ENCODE data around the gene BEGAIN.

The BEGAIN gene

DNA sequence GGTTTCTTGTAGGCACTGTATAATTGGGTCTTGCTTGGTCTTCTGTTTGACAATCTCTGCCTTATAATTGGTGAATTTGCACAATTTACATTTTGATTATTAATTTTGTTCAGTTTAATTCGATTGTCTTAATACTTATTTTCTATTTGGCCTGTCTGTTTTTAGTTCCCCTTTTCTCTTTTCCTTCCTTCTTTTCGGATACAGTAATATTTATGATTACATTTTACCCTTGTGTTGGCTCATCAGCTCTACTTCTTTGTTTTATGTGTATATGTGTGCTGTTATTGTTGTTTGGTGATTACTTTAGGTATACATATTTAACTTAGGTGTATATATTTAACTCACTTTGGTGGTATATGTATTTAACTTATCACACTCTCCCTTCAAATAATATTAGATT is 12.8 kb upstream of the BEGAIN start:
- DNase-seq = no peak

DNA sequence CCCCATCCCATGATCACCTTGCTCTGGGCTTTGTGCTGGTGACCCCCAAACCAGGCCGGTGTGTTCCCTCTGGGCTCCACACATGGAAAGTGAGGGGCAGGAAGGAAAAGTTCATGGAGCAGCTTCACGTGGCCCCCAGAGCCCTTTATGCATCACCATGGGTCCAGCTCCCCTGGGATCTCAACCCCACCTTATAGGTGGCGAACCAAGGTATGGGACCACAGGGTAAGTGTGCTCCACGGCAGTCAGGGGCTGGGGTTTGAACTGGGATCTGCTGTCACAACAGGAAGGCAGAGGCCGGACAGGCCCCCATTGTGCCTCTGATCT is 7.4 kb upstream of the BEGAIN start:
- no peak for DNase-seq

DNA sequence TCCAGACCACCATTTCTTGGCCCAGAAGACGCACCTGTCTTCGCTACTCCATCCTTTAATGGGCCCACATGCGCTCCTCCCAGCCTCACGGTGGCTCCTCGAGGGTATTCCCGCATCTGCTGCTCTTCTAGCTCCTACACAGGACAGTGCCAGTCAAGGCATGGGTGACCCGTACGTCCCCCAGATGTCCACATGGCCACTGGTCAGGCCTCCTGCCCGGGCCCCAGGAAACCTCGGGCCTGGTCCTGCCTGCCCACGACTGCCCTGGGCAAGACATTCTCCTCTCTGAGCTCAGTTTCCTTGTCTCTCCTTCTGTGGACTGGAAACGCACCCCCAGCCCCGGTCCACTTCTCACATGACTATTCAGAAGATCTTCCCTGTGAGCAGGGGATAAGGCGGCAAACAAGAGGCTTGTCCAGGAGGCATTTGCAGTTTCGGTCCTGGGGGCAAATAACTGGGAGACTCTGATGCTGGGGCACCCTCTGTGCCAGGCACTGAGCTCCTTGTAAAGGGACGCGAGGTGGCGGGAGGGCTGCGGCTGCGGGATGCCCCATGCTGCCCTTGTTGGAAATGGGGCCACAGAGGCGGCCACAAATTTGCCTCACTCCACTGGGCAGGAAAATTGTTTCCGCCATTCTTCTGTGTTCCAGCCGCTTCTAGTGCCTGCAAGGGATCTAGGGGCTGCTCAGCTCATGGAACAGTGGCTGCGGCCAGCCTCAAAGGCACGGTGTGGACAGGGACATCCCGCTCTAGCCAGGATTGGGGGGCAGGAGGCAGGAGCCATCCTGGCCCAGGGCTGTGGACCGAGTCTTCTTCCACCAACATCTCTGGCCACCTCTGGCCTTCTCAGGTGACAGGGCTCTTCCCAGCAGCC is 6.8 kb upstream of the BEGAIN start:
- DNase-seq = no peak

DNA sequence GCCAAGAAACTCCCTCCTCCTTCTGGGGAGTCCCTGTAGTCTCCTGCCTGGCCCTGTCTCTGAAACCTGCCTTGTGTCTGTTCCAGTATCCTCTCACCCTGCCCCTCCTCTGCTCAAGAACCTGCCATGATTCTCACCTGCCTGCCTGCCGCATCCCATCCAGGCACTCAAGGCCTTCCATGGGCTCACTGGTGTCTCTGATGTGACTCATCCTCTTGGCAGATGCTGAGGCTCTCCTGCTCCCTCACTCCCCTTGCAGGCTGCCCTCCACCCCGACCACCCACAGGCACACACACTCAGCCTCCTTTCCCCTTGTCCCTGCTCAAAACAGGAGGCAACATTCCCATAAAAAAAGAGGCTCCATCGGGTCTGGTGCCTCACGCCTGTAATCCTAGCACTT is 5.8 kb upstream of the BEGAIN start:
- peak; percentile 16 for DNase-seq

DNA sequence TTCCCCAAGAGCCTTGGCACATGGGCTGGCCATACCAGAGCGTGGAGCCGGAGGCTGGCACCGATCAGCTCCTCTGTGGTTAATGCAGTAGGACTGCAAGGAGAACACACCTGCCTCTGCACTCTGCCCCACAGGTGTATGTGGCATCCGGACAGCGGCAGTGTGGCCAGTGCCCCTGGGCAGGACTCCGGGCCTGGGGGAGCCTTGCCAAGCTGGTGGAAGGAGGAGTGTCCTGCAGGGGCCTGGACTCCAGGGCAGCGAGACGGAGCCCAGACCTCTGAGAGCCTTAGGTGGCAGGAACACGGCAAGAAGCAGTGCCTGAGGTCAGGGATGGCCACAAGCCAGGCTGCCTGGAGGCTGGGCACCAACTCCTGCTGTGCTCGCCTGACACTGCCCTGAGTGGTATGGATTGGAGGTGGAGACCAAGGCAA is 5.3 kb upstream of the BEGAIN start:
- DNase-seq = no peak

DNA sequence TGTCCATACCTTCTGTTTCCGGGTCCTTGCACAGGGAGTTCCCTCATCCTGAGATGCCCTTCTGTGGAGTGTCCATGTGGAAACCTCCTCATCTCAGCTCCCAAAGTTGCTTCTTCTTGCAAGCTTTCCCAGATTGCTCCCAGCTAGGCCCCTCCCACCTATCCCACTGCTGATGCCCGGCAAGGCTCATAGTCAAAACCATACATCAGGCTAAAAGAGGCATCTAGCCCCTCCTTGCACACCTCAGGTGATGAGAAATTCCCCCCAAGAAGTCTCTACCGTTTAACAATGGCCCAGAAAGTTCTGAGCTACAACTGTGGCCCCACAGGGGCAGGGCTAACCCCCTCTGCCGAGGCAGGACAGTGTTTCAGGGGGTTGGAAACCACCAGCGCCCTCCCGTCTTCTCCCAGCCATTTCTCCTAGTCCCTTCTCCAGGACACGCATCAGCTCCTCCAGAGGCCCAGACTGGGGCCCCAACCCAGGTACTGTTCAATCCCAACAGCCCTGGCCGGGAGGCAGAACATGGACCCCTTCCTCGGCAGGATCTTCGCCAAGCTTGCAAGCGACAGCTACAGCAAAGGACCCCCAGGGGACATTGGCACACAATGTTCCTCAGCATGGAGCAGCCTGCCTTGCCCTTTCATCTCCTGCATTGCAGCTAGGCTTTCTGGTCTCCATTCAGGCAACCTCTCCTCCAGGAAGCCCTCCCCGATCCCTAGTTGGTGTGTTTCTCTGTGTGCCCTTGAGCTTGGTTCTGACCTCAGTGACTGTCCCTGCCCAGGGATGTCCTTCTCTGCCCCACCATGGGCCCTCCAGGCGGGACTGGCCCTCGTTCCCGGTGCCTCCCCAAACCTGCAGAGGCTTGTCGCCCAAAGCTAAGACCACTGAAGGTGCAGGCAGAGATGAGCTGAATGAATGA is 4.5 kb upstream of the BEGAIN start:
- DNase-seq = no peak

DNA sequence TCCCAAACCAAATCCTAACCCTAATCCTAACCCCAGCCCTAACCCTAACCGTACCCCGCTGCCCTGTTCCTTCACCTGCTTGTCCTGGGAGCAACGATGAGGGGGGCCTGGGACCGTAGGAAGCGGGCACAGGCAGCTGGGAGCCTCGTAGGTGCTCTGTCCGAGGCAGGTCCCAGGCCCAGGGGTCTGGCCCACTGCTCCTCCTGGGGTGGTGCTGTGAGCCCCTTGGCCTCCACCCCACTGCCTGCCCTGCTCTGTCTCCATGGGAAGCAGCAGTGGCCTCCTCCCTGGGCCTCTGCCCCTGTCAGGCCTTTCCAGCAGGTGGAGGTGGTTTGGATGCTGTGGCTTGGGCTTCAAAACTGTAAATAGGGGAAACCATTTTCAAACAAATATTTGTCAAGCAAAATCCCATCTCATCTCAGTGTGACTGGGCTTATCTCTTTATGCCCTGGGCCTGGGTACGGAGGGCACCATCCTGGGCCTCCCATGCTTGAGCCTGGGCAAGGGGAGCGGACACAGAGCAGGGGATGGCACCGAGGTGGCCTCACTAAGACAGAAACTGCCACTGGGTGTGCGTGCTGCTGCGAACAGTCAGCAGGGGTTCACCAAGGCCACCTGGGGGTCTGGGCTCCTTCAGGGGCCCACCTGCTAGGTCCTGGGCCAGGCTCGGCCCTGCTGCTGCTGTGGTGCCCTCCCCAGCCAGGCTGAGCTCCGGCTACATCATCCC is 3.7 kb upstream of the BEGAIN start:
- no peak for DNase-seq

DNA sequence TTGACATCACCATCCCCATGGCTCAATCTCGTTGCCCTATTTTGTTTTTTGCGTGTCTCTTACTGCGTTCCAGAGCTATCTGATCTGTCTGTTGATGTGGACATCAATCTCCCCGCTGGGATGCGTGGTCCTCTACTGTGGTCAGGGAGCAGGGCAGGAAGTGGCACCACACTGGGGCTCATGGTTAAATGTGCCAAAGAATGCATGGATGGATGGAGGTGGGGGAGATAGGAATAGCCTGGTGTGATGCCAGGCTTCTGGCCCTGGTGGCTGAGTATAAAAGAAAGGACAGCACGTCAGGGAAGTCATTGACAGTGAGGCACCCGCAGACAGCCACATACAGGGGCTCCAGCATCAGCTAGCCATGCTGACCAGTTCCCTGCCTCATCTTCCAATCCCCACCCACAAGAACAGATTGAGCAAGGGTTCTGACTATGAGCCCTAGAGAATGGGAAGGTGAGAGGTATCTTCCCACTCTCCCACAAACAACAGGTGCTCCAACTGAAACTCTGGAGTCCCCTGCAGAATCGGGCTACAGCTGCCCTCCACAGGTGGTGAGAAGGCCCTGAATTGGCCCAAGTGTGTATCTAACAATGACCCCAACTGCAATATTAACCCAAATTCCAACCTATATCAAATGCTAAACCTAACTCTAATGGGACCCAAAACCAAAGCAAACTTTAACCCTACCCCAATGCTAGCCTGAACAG is 2.7 kb upstream of the BEGAIN start:
- no peak for DNase-seq

DNA sequence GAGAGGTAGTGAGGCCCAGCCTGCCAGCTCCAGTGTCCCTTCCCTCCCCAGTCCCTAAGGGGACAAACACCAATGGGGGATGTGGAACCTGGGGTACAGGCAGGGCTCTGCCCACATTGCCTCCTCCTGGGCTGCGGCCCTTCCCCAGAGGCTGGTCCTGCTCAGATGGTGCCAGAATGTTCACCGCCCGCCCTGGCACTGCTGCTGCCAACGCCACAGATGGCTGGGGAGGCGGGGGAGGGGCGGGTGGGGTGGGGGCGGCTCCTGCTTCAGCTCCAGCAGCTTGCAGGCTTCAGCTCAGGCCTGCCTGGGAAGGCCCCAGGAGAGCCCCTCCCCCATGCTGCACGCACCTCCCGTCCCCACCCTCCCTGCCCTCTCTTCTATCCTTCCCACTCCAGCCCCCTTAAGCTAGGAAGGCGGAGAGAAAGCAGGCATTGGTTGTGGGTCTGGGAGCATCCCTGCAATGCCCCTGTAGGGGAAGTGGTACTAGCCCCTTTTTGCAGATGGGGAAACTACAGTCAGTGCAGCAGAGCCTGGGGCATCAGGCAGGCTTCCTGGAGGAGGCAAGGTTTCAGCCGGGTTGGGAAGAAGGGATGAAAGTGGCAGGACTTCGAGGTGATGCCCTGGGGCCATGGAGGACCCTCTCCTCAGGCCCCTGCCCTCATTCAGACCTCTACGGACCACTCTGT is 2.0 kb upstream of the BEGAIN start:
- peak; percentile 39 for DNase-seq

DNA sequence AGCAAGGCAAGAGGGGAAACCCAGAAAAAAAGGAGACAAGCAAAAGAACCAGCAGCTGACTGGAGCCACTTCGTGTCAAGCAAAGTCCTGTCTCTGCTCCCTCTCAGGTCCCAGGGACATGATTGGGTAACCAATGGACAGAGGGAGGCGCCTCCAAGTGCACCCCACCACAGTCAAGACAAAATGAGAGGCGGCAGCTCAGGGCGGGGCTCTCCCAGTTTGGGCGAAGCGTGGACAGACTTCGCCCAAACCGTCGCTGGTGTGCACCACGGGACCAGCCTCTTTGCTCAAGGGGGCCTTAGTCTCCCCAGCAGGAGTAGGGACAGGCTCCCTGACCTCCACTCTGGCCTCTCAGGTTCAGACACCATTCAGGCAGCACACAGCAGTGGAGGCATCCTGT is 1.5 kb upstream of the BEGAIN start:
- peak; percentile 18 for DNase-seq

DNA sequence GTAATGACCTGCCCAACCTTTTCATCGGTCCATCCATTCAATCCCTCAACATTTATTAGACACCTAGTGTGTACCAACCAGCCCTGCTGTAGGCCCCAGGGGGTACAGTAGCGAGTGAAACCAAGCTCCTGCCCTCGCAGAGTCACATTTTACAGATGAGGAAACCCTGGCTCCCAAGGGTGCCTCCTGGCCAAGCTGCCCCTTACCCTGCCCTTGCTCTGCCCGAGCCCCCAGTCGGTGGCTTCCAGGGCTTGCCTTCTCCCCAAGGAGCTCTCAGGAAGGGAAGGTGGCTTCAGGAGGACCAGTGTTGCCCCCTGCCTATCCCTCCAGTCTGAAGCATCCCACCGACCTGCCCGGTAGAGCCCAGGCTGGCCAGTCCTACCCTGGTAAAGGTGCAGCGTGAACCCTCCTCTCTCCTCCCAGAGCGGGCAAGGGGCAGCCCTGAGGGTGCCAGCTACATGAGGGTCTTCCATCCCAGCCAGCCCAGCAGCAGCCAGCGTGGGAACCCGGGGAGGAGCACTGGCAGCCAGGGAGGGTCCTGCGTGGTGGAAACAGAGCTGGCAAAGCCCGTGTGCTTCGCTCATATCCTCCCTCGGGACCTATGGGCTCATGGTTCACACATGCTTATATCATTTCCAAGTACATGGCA is 670 bp upstream of the BEGAIN start:
- DNase-seq = peak; percentile 30

DNA sequence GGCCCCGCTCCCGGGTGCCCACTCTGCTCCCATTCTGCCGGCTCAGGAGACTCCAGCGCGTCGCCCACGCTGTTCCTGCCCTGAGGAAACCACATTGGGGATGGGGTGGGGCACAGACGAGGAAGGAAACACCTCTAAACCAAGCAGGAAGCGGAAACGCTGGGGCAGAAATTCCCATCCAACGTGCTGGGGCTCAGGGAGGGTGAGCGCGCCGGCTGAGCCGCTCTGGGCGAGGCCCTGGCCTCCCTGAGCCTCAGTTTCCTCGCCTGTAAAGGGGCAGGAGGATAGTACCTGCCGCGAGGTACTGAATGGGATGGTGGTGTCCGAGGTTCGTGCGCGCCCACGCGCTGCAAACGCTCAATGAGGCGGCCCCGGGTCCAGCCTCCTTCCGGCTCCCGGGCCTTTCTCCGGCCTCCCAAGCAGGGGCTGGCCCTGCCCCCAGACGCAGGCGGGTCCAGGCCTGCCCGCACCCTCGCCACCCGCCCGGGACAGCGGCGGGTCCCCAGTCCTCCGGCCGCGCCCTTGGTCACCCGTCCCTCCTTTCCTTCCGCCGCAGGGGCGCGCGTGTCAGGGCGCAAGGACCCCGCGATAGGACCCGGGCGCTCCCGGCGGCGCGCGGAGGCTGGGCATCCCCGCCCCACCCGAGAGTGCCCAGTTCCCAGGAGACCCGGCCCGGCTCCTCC is 673 bp downstream of the BEGAIN start:
- DNase-seq = peak; percentile 46

DNA sequence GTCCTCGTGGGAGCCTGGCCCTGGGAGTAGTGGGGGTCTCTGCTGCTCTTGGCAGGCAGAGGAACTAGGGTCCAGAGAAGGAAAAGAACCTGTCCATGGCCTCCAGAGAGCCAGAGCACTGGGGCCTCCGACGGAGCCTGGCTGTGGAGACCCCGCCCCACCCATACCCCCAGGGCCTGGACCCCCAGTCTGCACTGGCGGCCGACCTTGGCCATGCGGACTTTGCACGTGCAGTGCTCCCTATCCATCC is 1.1 kb downstream of the BEGAIN start:
- no peak for DNase-seq

DNA sequence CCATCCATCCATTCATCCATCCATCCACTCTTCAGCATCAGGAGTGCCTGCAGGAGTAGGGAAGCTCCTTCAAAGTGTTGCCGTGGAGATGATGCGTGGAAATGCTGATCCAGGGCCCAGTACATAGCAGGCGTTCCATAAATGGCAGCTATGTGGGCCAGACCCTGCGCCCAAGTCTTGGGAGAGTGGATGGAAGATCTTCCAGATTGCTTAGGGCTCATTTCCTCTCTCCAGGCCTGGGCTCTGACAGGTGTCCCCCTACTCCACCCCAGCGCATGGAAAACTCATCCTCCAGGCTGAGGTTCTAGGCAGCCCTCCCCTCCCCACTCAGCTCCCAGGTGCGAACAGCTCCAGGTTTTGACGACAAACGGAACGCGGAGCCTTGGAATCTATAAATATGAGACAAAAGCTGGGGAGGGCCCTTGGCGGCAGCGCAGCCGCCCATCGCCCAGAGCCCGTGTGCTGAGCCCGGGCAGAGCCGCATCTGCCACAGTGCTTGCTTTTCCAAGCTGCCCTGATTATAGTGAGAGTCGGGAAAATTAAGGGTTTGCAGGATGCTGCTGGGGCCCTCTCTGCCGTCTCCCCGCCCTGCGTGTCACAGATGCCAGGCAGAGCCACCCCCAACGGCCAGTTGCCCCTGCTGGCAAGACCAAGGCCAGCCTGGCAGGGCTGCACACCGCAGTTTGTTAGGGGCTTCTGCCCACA is 1.6 kb downstream of the BEGAIN start:
- DNase-seq = peak; percentile 54

DNA sequence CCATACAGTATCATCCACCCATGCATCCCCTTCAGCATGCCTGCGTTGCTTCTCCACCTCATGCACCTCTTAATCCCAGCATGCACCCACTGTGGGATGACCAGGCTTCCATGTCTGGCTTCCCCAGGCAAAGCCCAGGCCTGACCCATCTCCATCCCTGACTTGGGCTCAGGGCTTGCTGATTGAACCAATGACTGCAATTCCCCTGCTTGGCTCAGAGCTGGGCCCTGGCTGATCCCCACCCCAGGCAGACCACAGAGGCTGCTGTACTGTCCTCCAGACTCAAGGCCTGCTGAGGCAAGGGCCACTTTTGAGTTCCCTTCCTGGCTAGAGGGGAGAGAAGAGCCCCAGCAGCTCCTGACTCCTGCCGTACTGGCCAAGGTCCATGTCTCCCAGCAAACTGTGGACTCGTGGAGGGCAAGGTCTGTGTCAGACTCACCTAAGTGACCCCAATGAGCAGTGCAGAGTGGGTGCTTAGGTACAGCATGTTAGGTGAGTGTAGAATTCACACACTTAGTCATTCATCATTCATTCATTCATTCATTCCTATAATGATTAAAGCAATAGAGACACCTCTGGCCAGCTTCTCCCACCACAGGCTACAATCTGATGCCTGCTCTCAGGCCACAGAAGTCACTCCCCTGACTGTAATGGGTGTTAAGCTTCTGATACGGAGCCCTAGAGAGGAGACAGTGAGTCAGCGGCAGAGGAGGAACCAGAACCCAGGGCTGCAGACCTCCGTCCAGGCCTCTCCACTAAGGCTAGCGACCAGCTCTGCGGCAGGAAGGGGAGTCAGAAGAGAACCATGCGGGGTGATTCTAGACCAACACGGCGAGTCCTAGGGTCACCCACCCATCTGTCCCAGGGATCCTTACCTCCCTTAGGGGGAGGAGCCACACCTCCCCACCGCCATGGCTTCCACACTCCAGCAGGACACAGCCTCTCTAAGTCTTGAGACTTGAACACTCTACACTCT is 2.9 kb downstream of the BEGAIN start:
- DNase-seq = no peak

DNA sequence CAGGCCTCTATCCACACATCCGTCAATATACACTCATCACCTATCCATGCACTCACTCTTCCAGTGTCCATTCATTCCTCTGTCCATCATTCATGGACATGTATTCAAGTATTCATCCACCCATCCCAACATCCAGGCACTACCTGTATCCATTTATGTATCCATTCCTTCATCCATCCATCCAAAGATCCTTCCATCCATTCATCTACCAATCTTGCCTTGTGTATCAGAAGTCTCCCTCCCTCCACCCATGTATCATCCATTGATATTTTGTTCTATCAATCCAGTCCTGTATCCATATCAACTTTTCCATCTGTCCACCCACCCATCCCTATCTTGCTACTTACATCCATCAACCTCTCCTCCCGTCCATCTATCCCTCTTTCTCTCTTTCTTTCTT is 4.0 kb downstream of the BEGAIN start:
- no peak for DNase-seq

DNA sequence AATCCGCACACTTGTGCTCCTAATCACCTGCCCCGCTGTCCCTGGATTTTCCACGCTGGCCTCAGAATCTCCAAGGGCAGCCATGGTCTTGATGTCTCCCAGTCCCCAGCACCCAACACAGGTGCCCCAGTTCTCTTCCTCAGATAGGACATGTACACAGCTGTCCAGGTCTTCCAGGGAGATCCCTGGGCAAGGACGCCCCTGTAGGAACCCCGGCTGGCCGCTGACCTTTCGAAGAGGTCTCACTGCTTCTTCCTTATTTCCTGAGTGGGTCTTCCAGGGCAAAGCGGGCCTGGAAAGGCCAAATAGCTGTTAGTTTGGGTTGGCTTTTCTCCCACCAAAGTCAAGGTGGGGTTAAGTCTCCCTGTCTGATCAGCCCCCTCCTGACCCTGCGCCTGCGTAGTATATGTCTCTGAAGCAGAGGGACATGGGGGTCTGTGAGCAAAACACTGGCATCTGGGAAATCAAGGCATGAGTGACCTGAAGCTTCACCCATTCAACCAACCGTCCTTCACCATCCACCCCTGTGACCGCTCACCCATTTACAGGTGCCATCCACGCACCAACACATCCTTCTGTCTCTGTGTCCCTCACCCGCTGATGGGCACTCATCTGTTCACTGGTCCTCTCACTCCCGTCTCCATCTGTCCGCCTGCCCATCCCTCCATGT is 4.6 kb downstream of the BEGAIN start:
- DNase-seq = no peak
